GM18507 (cell line): ENCODE results near the gene TSHZ2.

Experiments
- DNase-seq: peaks from one replicate; pipeline ENCODE4 v3.0.0; 2011; ENCODE audit warnings: low read depth; ENCODE audit not compliant: insufficient read length; ENCODE audit errors: extremely low spot score
- FAIRE-seq: peaks from 2 replicates; lab custom pipeline; 2011; peaks lifted over from hg19 to GRCh38; lab: Jason Lieb, UNC

The TSHZ2 gene, protein sequence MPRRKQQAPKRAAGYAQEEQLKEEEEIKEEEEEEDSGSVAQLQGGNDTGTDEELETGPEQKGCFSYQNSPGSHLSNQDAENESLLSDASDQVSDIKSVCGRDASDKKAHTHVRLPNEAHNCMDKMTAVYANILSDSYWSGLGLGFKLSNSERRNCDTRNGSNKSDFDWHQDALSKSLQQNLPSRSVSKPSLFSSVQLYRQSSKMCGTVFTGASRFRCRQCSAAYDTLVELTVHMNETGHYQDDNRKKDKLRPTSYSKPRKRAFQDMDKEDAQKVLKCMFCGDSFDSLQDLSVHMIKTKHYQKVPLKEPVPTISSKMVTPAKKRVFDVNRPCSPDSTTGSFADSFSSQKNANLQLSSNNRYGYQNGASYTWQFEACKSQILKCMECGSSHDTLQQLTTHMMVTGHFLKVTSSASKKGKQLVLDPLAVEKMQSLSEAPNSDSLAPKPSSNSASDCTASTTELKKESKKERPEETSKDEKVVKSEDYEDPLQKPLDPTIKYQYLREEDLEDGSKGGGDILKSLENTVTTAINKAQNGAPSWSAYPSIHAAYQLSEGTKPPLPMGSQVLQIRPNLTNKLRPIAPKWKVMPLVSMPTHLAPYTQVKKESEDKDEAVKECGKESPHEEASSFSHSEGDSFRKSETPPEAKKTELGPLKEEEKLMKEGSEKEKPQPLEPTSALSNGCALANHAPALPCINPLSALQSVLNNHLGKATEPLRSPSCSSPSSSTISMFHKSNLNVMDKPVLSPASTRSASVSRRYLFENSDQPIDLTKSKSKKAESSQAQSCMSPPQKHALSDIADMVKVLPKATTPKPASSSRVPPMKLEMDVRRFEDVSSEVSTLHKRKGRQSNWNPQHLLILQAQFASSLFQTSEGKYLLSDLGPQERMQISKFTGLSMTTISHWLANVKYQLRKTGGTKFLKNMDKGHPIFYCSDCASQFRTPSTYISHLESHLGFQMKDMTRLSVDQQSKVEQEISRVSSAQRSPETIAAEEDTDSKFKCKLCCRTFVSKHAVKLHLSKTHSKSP (N-terminal part only)

DNA sequence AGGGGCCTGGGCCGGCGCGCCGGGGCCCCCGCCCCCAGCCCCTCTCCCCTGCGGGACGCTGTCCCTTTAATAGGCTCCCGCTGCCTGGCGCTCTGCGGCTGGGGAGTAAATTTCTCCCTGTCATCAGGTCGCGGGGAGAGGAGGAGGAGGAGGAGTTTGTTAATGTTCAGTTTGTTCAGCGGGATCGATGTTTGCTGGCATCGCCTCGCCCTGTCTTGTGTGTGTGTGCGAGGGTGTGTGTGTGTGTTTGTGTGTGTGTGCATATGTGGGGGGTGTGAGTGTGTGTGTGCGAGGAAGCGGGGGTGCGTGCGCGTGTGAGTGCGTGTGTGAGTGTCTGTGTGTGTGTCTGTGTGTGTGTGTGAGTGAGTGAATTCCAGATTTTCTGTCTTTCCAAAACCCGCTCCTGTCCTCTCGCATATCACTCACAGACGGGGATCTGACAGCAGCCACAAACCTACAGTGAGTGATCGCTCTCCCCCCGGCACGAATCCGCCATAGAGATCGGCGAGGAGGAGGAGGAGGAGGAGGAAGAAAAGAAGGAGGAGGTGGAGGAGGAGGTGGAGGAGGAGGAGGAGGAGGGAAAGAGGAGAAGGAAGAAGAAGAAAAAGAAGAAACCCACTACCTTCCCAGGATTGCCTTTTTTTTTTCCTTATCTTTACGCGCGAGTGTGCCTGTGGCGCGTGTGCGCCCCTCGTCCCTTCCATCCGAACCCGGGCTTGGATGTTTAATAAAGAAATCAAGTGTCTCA lies at the start of gene TSHZ2:
Gene TSHZ2, plus strand, starts transcription at position 169 of the 748 bp plus-strand sequence. CDS start 936 bp downstream, outside the sequence.
- DNase-seq (no peak), FAIRE-seq (no peak)

DNA sequence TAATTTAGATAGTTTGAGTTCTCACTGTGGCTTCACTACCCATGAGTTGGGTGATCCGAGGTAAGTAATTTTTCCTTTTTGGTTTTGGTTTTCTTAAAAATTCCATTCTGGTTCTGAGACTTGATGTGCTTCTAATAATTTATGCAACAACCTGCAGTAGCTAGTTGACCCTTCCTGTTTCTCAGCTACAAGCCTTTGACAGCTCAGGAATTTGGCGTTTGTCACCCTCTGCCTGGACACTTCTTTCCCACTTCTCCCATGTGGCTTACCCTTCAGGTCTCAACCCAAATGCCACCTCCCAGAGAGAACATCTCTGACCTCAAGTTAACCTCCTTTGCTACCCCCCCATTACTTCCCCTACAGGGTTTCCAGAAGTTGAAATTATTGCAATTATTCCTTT lies 49.7 kb upstream of the TSHZ2 start:
- DNase-seq: no peak
- FAIRE-seq: no peak

DNA sequence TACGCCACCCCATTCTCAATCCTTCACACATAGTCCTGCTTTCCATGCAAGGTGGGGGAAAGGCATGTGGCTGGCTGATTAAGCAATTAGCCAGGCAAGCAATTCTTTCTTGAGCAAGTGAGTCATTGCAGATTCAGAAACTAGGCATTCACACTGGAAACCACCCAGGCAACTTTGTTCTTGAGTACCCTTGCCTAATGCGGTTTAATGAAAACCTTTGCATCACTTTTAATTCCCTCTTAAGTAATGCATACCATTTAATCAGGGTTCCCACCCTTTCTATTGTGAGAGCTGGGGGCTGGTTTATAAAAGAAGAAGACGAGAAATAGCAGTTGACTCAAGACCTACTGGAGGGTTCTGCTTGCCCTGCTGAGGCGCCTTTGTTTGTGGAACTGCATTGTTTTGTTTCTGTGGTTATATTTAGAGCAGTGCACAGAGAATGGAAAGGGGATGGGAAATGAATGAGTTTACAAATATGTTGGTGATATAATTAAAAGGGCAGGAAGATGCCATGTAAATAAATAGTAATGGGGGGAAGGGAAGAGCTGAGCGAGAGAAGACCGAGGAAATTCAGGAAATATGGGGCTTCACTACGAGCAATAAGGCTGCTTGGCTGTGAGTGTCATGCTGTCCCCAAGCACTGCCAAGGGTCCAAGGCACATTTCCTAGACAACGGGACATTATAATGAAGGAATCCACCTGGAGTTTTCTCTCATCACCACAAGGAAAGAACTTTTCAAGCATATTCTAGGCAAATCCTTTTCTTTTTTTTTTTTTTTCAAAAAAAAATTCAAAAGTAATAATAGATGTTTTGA lies 48.8 kb upstream of the TSHZ2 start:
- no peak for FAIRE-seq
- no peak for DNase-seq

DNA sequence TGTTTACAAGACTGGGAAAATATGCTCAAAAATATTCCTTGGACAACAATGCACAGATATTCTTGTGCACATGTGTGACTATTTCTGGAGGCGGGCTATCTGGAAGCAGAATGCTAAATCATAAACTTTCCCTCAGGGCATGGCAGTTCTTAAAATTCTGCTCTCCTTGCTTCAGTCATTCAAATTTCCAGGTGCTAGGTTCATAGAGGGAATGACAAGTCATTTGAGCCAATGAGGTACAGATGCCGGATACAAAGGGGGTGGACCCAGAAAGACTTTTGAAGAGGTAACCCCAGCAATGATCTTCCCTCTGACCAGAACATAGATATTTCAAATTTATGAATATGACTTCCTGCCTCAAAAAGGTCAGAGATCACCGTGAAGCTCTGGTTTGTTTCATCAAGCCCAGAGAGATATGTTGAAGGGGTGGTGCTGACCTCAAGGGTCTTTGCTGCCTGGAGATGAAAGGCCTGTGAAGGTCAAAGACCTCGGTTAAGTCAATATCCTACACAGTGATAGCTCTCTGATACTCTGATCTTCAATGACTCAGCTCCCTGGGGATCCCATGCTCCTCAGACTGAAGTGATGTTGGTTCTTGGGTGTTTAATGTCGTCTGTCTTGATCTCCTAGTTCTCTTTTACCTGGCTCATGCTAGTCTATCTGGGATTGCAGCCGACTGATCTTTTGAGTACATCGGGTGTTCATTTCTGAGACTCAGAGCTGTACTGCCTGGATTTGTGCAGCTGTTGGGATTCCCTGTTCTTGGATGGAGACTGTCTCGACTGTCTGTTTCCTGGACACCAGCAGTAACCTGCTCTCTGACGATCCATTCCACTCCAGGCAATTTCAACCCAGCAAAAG lies 47.5 kb upstream of the TSHZ2 start:
- no peak for DNase-seq
- no peak for FAIRE-seq

DNA sequence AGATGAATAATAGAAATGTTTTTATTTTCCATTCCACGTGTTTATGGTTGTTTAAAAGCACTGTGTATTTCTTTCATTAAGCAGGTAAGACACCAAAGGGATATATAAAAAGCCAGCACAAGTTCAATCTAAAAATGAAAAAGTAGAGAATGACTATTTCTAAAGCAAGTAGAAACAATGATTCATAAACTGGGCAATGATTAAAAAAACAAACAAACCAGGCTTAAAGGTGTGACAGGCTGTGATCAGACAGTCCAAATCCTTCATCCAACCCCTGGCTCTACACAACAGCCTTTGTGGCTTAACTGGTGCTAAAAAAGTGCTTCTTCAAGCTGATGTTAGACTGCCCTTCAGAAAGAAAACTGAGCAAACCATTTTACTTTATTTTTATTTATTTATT lies 45.7 kb upstream of the TSHZ2 start:
- DNase-seq: no peak
- FAIRE-seq: no peak

DNA sequence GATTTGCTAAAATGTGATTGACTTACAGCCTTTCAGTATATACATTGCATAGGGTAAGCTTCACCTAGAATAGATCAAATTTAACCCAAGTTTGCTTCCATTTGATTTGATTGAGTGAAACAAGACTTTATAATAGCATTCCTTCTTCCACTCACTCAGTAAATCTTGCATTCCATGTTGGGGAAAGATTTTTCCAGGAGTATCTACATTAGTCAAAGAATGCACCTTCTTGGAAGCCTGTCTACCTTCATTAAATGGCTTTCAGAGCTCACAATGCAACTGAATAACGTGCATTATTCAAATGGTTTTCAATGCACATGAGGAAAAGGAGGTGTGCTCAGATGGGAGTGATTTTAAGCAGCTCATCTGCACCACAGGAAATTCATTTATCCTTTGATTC lies 38.3 kb upstream of the TSHZ2 start:
- DNase-seq (no peak), FAIRE-seq (no peak)

DNA sequence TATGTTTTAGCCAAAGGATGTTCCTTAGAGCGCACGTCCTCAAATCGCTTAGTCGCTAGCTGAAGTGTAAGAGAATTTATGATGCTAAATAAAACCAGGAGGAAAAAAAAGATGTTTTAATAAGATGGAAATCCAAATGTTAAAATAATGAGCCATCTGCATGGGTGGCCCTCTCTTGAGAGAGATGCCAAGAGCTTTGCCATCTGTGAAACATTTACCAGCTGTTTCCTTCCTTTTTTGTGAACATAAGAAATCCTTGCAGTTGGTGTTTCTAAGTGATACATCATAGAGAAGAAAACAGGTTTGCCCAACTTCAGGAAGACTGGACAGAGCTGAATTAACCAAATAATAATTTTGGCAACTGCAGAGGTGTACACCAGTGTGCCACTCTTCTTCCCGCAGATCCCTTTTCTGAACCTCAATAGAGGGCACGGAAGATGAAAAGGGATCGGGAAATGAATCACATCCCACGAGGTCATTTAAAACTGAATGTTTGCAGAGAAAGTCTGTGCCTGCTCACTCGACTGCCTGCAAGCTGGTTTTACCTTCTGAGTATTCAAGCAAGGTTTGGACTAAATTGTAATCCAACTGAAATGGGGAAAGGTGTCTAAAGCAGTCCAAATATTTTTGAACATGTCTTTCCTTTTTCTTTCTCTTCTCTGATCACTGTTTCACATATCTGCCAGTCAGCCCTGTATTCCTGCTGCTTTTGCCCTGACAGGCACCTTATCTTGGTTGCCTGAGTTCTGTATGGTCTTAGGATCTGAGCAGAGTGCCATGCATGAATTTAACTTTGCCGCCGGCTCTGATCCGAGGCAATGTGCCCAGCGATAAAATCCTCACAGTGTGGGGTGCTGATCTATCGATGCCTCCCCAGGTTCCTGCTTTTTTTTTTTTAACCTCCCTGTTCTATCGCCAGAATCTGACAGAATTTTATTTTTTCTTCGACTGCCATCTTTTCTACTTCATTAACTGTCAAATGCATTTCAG lies 35.5 kb upstream of the TSHZ2 start:
- DNase-seq (no peak), FAIRE-seq (no peak)

DNA sequence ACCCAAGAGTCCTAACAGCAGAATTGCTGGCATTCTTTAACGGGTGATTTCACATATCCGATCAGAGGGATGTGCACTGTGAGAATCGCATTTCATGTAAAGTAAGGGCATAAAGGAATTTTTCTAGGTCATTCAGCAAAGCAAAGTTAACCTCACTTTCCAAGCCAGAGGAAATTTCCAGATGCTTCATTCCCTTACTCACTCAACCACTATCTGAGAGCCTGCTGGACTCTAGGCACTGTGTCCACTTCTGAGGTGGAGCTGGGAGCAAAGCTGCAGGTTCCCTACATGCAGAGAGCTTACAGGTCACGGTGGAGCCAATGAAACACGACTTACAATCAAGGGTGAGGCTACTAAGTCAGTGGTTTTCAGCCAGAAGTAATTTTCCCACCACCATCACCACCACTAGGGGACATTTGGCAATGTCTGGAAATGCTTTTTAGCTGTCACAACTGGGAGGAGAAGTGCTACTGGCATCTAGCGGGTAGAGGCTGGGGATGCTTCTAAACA lies 34.5 kb upstream of the TSHZ2 start:
- FAIRE-seq (no peak), DNase-seq (no peak)

DNA sequence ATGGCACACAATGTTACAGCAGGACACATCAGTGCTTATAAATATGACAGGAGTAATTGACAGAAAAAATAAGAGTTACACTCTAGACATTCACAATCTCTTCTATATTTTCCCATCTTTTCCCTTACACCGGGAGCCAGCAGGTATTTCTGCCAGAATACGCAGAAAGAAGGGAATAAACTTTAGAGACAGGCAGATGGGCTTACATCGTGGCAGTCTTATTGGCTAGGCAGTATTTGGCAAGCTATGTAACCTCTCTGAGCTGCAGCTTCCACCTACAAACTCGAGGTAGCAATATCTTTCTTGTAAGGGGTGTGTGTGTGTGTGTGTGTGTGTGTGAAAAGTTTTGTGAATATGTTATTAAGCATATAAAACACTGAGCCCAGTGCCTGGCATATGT lies 33.0 kb upstream of the TSHZ2 start:
- FAIRE-seq: no peak
- no peak for DNase-seq

DNA sequence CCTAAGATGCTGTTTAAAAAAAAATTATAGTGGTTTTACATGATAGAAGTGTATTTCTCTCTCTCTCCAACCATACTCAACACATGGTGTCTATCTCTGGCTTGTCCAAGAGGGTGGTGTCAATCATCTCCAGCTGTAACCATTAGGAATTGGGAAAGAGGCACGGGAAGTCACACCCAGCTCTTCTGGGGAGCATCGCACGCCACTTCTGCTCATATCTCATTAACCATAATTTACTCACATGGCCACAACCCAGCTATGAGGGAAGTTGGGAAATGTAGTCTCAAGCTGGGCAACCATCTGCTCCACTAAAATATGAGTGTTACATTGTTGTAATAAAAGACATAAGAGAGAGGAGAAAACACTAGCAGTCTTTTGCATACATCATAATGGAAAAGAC lies 30.4 kb upstream of the TSHZ2 start:
- DNase-seq (no peak), FAIRE-seq (no peak)

DNA sequence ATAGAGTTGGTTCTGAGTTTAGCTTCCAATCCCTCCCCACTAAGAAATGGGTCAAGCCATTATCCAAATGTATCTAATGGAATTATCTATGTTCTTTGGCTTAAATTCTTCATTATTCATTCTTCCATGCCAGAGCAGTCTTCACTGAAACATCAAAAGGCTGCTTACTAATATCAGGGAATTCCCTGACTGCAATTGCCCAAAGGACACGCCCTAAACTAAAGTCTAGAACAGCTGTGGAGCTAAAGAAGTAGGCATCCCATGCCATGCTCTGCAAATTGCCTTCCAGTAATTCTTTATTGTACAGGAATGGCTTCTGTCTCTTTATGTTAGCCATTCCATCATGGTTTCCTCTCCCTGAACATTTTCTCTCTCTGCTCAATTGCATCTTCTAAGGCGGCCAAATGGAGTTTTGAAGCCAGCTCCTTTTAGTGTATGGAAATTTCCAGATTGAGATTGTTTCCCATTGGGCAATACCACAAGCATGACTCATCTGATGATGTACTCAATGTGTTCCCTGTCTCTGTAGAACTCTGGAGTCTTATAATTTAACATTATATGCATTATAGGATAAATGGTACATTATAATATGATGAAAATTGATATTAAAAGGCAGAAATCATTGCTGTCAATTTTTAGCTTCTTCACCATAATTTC lies 28.8 kb upstream of the TSHZ2 start:
- FAIRE-seq (no peak), DNase-seq (no peak)

DNA sequence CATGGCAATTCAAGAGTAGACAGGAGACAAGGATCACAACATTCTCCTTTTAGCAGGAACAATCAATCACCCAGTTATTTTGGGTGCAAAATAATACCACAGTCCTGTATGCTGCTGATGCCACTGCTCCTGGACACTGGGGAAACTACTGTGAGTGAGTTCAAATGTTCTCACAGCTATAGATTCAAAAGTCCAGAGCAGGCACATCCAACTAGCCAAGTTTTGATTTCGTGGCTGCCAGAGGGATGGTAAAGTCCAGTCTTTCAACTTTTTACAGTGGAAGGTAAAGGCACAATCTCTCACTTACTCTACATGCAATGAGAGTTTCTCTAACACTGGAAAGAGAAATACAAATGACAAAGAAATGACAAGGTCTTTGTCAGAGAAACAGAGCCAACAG lies 26.9 kb upstream of the TSHZ2 start:
- DNase-seq (no peak), FAIRE-seq (no peak)

DNA sequence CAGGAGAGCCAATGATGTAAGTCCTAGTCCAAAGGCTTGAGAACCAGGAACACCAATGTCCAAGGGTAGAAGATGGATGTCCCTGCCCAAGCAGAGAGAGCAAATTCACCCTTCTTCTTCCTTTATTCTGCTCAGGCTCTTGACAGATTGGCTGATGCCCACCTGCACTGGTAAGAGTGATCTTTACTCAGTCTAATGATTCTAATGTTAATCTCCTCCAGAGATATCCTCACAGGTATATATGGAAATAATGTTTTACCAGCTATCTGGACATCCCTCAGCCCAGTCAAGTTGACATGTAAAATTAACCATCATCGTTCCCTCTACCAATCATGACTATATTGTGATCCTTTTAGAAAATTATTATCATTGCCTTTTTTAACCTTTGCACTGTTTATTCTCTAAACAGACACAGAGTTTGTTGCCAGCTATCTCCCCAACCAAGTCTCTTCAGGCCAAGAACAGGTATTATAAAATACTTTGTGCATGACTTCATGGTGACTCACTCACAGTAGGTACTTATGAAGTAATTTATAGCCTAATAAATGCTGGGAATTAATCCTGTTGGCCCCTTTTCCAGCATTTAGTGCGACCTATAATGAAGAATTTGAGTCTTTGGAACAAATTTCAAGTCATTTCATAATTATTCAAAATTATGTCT lies 26.2 kb upstream of the TSHZ2 start:
- no peak for FAIRE-seq
- no peak for DNase-seq

DNA sequence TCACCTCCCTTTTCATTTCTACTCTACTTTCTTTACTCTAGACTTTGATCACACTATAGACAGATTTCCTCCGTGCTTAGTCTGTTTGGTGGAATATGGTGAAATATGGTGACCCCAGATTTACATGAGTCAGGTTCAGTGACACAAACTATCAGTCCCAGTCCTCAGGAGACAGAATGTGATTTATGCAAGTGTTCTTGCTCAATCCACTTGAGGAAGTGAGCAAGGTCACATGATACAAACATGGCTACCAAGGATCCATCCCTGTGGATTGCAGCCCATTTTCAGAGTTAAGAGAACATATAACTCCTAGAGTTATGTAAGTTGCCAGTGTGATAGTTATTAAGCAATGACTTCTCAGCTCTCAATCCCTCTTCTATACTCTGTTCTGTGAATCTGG lies 23.7 kb upstream of the TSHZ2 start:
- no peak for FAIRE-seq

DNA sequence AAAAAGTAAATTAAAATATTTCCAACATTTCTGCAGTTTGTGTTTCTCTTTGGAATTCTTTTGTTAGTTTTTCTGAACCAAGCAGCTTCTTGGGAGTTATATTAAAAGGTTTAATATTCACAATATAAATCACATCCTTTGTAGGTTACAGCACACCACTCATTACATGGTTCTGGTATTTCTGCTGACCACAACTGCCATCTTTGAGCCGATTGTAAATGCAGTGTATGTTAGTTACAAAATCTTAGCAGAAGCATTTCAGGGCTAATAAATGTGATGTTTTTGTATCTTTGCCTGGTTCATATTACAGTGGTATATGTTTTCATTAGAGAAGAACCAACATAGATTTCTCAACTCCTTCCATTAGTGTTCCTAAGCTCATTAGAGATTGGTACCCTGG lies 19.1 kb upstream of the TSHZ2 start:
- FAIRE-seq: no peak
- no peak for DNase-seq

More for the DNA sequence above, 23.7 kb upstream of the TSHZ2 start:
- DNase-seq: no peak

DNA sequence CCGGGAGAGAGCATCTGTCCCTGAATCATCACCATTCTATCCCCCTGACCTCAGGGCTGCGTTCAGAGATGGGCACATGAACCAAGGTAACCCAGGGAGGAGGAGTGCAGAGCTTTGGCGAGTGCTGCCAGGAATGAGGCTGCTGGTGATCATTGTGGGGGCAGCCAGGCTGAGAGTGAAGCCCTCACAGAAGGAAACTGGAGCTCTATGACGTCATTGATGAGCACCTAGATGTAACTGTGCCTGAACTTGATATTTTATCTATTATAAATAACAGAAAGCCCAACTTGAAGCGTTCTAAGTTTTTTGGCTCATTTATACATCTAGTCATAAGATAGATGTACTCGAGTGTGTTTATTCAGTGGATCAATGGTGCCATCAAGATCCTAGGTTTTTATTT lies 17.3 kb upstream of the TSHZ2 start:
- FAIRE-seq (no peak), DNase-seq (no peak)
